ENCODE measurements around the gene FBXO17.
A peak's percentile ranks its signal among the peaks of the same experiment; 100 is the strongest.
"Not testable (repeated sequence)": the region's sequence is repeated elsewhere in the genome, so short reads cannot be mapped to it uniquely, and the experiment has no call there.

The FBXO17 gene

GRCh38 chr19:38942471-38943181 is 32.9 kb downstream of the FBXO17 start:
- no peaks in the 10 kb centered on the region for H3K79me2 ChIP-seq (ENCODE audit: control insufficient read depth, insufficient read depth, low read length, unreplicated experiment)
- H3K4me1 ChIP-seq (ENCODE audit: control insufficient read depth, insufficient read depth, low read length, unreplicated experiment): no peaks in the 10 kb centered on the region
- H3K27ac ChIP-seq (ENCODE audit: low read depth, low read length): no peak overlapping the region
- no peaks in the 10 kb centered on the region for H3K27me3 ChIP-seq (ENCODE audit: insufficient read depth, low read length)
- no peak overlapping the region for H2AFZ ChIP-seq (ENCODE audit: low read length, unreplicated experiment)
- H3K4me3 ChIP-seq (ENCODE audit: low read depth, low read length): no peak overlapping the region
- H3K36me3 ChIP-seq (ENCODE audit: insufficient read depth, low read length): 0 out of 2 replicates have a peak, but pooled peaks cover 4% of the 10 kb centered on the region

DNA sequence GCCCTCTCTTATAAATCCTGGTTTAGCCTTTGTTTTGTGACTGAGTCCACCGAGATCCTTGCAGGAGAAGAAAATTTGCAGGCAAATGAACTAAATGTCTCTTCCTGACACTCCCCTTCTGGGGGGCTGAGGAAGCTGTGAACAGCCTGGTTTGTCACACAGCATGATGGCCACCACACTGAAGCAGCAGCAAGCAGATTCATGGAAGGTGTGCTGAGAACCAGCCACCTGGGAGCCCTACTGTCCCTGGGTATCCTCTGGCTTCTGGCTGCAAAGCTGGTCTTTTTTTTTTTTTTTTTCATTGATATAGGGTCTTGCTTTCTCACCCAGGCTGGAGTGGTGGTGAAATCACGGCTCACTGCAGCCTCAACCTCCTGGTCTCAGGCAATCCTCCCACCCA is 33.6 kb downstream of the FBXO17 start:
- no peaks in the 10 kb centered on the region for H3K79me2 ChIP-seq (ENCODE audit: control insufficient read depth, insufficient read depth, low read length, unreplicated experiment)
- H3K4me1 ChIP-seq (ENCODE audit: control insufficient read depth, insufficient read depth, low read length, unreplicated experiment): no peaks in the 10 kb centered on the region
- no peak overlapping the region for H3K27ac ChIP-seq (ENCODE audit: low read depth, low read length)
- H3K4me3 ChIP-seq (ENCODE audit: low read depth, low read length): no peak overlapping the region
- no peak overlapping the region for H2AFZ ChIP-seq (ENCODE audit: low read length, unreplicated experiment)
- no peaks in the 10 kb centered on the region for H3K27me3 ChIP-seq (ENCODE audit: insufficient read depth, low read length)
- 0 out of 2 replicates have a peak, but pooled peaks cover 4% of the 10 kb centered on the region for H3K36me3 ChIP-seq (ENCODE audit: insufficient read depth, low read length)

DNA sequence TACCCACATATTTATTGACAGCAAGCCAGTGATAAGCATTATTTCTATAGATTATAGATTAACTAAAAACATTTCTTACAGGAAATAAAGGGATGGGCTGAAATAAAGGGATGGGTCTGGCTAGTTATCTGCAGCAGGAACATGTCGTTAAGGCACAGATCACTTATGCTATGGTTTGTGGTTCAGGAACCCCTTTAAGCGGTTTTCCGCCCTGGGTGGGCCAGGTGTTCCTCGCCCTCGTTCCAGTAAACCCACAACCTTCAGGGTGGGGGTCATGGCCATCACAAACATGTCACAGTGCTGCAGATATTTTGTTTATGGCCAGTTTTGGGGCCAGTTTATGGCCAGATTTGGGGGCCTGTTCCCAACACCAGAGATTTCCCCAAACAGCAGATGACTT is 34.1 kb downstream of the FBXO17 start:
- not testable (repeated sequence) for H3K4me3 ChIP-seq (ENCODE audit: low read depth, low read length); H3K36me3 ChIP-seq (ENCODE audit: insufficient read depth, low read length); H3K27me3 ChIP-seq (ENCODE audit: insufficient read depth, low read length); H3K4me1 ChIP-seq (ENCODE audit: control insufficient read depth, insufficient read depth, low read length, unreplicated experiment); H3K27ac ChIP-seq (ENCODE audit: low read depth, low read length); H3K79me2 ChIP-seq (ENCODE audit: control insufficient read depth, insufficient read depth, low read length, unreplicated experiment); H2AFZ ChIP-seq (ENCODE audit: low read length, unreplicated experiment)

DNA sequence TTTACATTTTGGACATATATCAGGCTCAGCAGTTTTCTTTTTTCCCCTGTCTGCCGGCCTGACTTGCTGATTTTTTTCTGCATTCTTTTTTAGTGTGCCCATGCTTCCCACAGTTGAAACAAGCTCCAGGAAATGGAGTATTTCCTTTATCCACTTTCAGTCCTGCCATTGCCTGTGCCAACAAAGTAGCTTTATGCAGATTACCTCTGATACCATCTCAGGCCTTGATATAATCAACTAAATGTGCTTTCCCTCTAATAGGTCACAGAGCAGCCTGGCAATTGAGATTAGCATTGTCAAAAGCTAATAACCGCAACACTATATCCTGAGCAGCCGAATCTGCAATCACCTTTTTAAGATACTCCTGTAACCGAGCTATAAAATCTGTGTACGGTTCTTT is 35.6 kb downstream of the FBXO17 start:
- Histone ChIP-seq H2AFZ (ENCODE audit: low read length, unreplicated experiment) (no peak overlapping the region), H3K27ac (ENCODE audit: low read depth, low read length) (no peak overlapping the region), H3K79me2 (ENCODE audit: control insufficient read depth, insufficient read depth, low read length, unreplicated experiment) (no peaks in the 10 kb centered on the region), H3K4me1 (ENCODE audit: control insufficient read depth, insufficient read depth, low read length, unreplicated experiment) (no peaks in the 10 kb centered on the region), H3K27me3 (ENCODE audit: insufficient read depth, low read length) (no peaks in the 10 kb centered on the region), H3K4me3 (ENCODE audit: low read depth, low read length) (no peak overlapping the region), H3K36me3 (ENCODE audit: insufficient read depth, low read length) (no peaks in the 10 kb centered on the region)

GRCh38 chr19:38933544-38933943 is 42.0 kb downstream of the FBXO17 start:
- Histone ChIP-seq H2AFZ (ENCODE audit: low read length, unreplicated experiment) (no peak overlapping the region), H3K27me3 (ENCODE audit: insufficient read depth, low read length) (no peaks in the 10 kb centered on the region), H3K79me2 (ENCODE audit: control insufficient read depth, insufficient read depth, low read length, unreplicated experiment) (peaks cover 17% of the 10 kb centered on the region), H3K4me1 (ENCODE audit: control insufficient read depth, insufficient read depth, low read length, unreplicated experiment) (peaks cover 7% of the 10 kb centered on the region), H3K4me3 (ENCODE audit: low read depth, low read length) (no peak overlapping the region), H3K36me3 (ENCODE audit: insufficient read depth, low read length) (no peaks in the 10 kb centered on the region), H3K27ac (ENCODE audit: low read depth, low read length) (no peak overlapping the region)

DNA sequence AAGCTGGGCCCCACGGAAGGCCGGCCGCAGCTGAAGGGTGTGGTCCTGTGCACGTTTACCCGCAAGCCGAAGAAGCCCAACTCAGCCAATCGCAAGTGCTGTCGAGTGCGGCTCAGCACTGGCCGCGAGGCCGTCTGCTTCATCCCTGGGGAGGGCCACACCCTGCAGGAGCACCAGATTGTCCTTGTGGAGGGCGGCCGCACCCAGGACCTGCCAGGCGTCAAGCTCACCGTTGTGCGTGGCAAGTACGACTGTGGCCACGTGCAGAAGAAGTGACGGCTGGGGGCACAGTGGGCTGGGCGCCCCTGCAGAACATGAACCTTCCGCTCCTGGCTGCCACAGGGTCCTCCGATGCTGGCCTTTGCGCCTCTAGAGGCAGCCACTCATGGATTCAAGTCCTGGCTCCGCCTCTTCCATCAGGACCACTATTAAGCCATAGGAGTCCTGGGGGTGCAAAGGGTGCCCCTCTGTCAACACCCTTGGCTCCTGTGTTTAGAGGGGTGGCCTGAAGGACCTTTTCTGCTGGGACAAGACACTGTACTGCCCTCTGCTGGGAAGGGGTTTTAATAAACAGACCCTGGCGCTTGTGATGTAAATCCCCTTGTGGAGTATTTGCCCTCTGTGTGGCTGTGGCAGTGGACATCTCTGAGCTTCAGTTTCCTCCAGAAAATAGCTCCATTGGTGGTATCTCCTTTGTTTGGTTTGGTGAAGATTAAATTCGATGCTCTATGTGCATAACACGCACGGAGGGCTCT is 42.9 kb downstream of the FBXO17 start:
- no peaks in the 10 kb centered on the region for H3K27me3 ChIP-seq (ENCODE audit: insufficient read depth, low read length)
- peaks cover 17% of the 10 kb centered on the region for H3K79me2 ChIP-seq (ENCODE audit: control insufficient read depth, insufficient read depth, low read length, unreplicated experiment)
- no peak overlapping the region for H2AFZ ChIP-seq (ENCODE audit: low read length, unreplicated experiment)
- H3K4me1 ChIP-seq (ENCODE audit: control insufficient read depth, insufficient read depth, low read length, unreplicated experiment): peaks cover 7% of the 10 kb centered on the region
- H3K4me3 ChIP-seq (ENCODE audit: low read depth, low read length): peak overlapping the region; percentile 94; the same call in 1 of the 2 replicates
- no peak overlapping the region for H3K27ac ChIP-seq (ENCODE audit: low read depth, low read length)
- no peaks in the 10 kb centered on the region for H3K36me3 ChIP-seq (ENCODE audit: insufficient read depth, low read length)

GRCh38 chr19:38931521-38931793 is 44.1 kb downstream of the FBXO17 start:
- no peak overlapping the region for H3K27ac ChIP-seq (ENCODE audit: low read depth, low read length)
- H3K79me2 ChIP-seq (ENCODE audit: control insufficient read depth, insufficient read depth, low read length, unreplicated experiment): peaks cover 17% of the 10 kb centered on the region
- H2AFZ ChIP-seq (ENCODE audit: low read length, unreplicated experiment): no peak overlapping the region
- no peaks in the 10 kb centered on the region for H3K36me3 ChIP-seq (ENCODE audit: insufficient read depth, low read length)
- peaks cover 7% of the 10 kb centered on the region for H3K4me1 ChIP-seq (ENCODE audit: control insufficient read depth, insufficient read depth, low read length, unreplicated experiment)
- H3K27me3 ChIP-seq (ENCODE audit: insufficient read depth, low read length): no peaks in the 10 kb centered on the region
- H3K4me3 ChIP-seq (ENCODE audit: low read depth, low read length): peak overlapping the region; percentile 94

DNA sequence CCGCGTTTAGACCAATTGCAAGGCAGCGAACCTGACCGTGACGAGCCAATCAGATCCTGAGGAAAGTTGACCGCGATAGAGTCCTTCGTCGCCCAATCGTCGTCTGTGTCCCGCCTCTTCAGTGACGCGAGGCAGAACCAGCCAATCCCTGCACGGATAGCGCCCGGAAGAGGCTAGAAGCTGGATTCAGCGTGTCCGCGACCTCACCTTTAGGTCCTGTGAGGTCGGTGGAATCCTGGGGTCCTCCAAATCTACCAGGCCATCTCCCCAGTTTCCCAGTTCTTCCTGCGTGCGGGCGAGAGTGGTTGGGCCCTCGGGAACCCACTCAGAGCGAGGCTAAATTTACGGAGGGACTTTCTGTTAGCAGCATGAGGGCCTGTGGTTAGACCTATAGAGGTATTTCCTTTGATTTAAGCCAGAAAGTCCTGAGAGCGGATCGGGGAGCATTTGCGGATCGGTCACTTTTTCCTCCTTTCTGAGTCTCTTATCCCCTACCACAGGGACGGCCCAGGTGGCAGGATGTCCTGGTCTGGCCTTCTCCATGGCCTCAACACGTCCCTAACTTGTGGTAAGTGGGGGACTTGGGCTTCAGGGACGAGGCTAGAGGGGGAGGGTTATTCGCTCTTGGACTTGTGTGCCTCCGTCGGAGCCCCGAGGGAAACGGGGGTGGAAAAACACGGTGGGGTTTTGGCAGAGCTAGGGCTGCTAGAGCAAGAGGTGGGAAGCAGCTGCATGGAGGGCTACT is 44.6 kb downstream of the FBXO17 start, which contains the start of gene MRPS12:
MRPS12 (plus strand) TSS at position 169 of the 745 bp plus-strand sequence; CDS start at position 520, 351 bp downstream.
- Histone ChIP-seq H3K4me1 (ENCODE audit: control insufficient read depth, insufficient read depth, low read length, unreplicated experiment) (peaks cover 7% of the 10 kb centered on the region), H3K4me3 (ENCODE audit: low read depth, low read length) (peak within 1 kb of the TSS; percentile 94), H3K27ac (ENCODE audit: low read depth, low read length) (peak within 1 kb of the TSS; percentile 75), H3K79me2 (ENCODE audit: control insufficient read depth, insufficient read depth, low read length, unreplicated experiment) (peaks cover 17% of the 10 kb centered on the region), H3K36me3 (ENCODE audit: insufficient read depth, low read length) (no peaks in the 10 kb centered on the region), H3K27me3 (ENCODE audit: insufficient read depth, low read length) (no peaks in the 10 kb centered on the region), H2AFZ (ENCODE audit: low read length, unreplicated experiment) (peak within 1 kb of the TSS; percentile 39)

GRCh38 chr19:38929929-38930775 is 45.4 kb downstream of the FBXO17 start, which contains the start of gene SARS2:
Gene SARS2, minus strand, starts transcription at chr19:38930763. Its CDS starts 27 bp downstream, at chr19:38930736.
- Histone ChIP-seq H3K4me3 (ENCODE audit: low read depth, low read length) (peak within 1 kb of the TSS; percentile 94), H3K36me3 (ENCODE audit: insufficient read depth, low read length) (no peaks in the 10 kb centered on the region), H3K27ac (ENCODE audit: low read depth, low read length) (peak within 1 kb of the TSS; percentile 75), H2AFZ (ENCODE audit: low read length, unreplicated experiment) (peak within 1 kb of the TSS; percentile 39), H3K79me2 (ENCODE audit: control insufficient read depth, insufficient read depth, low read length, unreplicated experiment) (peaks cover 17% of the 10 kb centered on the region), H3K27me3 (ENCODE audit: insufficient read depth, low read length) (no peaks in the 10 kb centered on the region), H3K4me1 (ENCODE audit: control insufficient read depth, insufficient read depth, low read length, unreplicated experiment) (peaks cover 7% of the 10 kb centered on the region)

Measured in ACC112 (cell line).